Fibroblast of mammary gland (primary cell): ENCODE measurements around the gene CHRFAM7A.
"Not testable (repeated sequence)": the region's sequence is repeated elsewhere in the genome, so short reads cannot be mapped to it uniquely, and the experiment has no call there.

Experiments
- DNase-seq: peaks from one replicate; pipeline ENCODE4 v3.0.0-alpha.2; 2010; ENCODE audit warnings: low read depth
- H3K4me3 ChIP-seq: 2 replicates; pipeline ENCODE4 v1.5.1; 2011; ENCODE audit warnings: low read depth, mild to moderate bottlenecking, low read length, moderate library complexity; ENCODE audit not compliant: control insufficient read depth

The CHRFAM7A gene

GRCh38 chr15:30392766-30393663 lies at the start of gene CHRFAM7A:
Gene CHRFAM7A, minus strand, starts transcription at chr15:30393540. Its CDS starts 10,189 bp downstream, at chr15:30383351.
- H3K4me3 ChIP-seq, DNase-seq: not testable (repeated sequence)

DNA sequence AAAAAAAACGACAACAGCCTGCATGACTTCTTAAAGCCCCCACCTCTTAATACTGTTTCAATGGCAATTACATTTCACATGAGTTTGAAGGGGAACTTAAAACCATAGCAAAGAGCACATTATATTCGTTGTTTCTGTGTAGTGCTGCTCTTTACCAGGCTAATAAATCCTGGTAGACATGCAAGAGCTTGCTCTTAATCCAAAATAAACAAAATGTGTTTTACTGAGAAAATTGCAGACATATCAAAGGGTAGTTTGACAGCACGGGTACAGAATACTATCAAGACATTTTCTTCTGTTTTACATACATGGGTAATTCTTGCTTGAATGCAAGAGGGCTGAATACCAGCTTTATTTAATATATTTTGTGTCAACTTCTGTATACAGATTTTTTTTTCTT lies 45.0 kb upstream of the CHRFAM7A start:
- not testable (repeated sequence) for H3K4me3 ChIP-seq, DNase-seq

GRCh38 chr15:30435878-30436277 lies 42.5 kb upstream of the CHRFAM7A start:
- H3K4me3 ChIP-seq, DNase-seq: not testable (repeated sequence)

DNA sequence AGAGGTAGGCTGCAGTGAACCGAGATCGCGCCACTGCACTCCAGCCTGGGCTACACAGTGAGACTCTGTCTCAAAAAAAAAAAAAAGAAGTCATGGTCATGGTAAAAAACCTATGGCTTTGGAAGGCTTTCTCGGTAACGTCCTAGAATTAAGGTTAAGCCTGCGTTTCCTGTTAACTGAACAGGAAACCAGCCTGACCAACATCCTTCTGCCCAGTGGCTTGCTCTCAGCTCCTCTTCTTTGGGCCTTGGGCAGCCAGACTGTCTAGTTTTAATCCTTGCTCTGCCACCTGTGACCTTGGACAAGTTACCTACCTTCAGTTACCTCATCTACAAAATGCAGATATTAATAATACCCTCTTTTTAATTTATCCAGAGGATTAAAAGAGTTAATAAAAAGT lies 27.4 kb upstream of the CHRFAM7A start:
- H3K4me3 ChIP-seq, DNase-seq: not testable (repeated sequence)

DNA sequence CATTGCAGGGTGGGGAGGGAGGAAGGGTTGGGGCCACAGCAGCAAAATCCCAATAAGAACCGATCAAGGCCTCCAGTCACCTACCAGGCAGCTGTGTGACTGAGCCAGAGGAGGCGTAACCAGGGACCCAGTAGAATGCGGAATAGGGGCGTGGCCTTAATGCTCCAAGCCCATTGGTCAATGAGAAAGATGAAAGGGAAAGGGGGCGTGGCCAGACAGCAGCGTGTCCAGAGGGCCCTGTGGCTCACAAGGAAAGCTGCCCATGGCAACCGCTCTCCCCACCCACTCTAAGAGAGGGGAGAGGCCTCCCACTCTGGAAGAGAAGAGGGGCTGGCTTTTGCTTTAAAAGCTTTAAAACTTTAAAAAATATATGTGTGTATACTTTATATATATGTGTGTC lies 20.8 kb upstream of the CHRFAM7A start, which contains the start of gene GOLGA8R:
Gene GOLGA8R, minus strand, starts transcription at position 101 of the 400 bp plus-strand sequence. Its CDS starts 98 bp downstream, at position 3.
- H3K4me3 ChIP-seq, DNase-seq: not testable (repeated sequence)

GRCh38 chr15:30407636-30408035 lies 14.3 kb upstream of the CHRFAM7A start:
- DNase-seq, H3K4me3 ChIP-seq: not testable (repeated sequence)

DNA sequence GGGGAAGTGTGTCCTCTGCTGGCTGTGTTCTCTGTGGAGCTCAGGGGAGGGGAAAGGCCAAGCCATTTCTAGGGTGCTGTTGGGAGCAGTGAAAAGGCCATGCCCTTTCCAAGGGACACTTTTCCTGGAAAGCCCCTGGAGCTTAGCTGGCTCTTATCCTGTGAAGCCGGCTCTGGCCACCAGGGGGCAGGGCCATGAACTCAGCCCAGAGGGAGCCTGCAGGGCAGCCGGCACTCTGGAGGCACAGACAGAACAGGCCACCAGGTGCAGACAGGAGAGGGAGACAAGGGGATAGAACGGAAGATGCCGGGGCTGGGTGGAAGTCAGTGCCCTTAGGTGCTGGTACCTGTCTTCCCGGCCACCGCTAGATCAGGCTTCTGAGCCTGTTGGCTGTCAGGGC lies 5.6 kb upstream of the CHRFAM7A start:
- not testable (repeated sequence) for DNase-seq, H3K4me3 ChIP-seq

DNA sequence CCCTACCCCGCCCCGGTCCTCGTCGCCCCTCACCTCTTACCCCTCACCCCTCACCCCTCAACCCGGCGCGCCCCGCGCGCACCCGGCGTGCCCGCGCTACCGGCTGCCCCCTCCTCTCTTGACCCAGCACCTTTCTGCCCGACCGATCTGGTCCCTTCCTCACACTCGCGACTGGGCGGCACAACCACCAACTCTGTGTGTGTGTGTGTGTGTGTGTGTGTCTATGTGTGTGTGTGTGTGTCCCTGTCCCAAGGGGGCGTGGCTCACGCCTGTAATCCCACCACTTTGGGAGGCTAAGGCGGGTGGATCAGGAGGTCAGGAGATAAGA lies 288 bp upstream of the CHRFAM7A start:
- not testable (repeated sequence) for H3K4me3 ChIP-seq, DNase-seq

DNA sequence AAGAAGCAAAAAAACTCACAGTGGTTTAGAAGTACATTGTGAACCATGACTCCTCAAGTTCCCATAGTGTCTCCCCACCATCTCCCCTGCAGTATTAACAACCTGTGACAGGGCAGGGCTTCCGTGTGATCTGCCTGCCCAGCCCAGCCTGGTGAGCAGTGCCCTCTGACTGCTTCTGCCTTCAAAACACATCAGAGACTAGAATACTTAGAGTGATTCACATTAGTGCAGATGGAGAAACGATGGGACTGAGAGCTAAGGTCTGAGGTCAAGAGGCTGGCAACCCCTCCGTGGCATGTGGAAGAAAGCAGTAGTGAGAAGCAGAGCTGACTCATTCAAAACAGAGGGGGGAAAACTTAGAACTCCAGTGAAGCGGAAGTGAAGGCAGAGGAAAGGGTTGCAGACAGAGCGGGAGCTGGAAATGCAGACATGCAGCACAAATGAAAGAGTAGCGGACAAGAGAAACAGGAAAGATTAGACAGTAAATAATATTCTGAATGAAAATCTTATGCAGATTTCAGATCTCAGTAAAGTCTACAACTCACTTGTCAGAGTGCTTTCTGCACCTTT lies 6.9 kb downstream of the CHRFAM7A start:
- not testable (repeated sequence) for H3K4me3 ChIP-seq, DNase-seq

DNA sequence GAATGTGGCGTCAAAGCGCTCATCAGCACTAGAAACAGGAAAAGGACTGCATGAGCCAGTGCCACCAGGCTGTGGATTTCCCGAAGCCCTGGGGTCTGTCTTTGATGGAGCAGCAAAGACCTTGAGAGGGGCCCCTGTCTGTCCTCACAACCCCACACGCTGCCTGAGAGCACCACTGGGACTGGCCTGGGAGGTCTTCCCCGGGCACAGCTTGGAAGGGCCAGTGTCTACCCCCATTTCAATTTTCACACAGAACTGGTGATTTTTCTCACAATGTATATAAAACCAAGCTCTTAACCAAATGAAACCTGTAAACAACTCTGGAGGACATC lies 16.3 kb downstream of the CHRFAM7A start:
- DNase-seq, H3K4me3 ChIP-seq: not testable (repeated sequence)

DNA sequence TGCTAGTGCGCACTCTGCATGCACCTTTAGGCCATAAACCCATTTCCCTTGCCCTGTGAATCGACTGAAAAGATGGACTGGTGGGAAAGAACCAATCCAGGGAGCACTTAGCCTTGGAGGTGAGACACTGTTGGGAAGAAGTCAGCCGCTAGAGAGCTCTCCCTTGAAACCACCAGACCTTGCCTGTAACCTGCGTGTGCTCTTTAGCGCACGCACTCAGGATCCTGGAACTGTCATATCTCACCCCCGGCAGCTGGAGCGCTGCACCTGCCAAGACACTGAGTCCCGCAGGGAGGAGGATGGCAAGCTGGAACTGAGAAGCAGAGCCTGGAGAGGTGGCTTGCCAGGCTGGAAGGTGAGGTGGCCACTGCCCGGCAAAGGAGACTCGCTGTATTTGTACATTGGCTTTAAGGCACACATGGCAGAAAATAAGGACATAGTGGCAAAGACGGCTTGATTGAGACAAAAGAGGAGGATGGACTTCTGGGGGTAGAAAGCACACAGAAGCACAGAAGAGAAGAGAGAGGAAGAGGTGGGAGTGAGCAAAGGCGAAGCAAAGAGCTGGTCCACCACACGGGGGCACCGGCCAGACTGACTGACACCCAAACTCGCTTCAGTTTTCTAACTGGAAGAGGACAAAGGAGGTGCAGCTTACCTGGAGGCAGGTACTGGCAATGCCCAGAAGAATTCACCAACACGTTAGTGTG lies 16.8 kb downstream of the CHRFAM7A start:
- DNase-seq, H3K4me3 ChIP-seq: not testable (repeated sequence)

- not testable (repeated sequence) for H3K4me3 ChIP-seq
- peak; percentile 1 for DNase-seq
These were observed 17.5 kb downstream of the CHRFAM7A start for GRCh38 chr15:30375872-30376271.

DNA sequence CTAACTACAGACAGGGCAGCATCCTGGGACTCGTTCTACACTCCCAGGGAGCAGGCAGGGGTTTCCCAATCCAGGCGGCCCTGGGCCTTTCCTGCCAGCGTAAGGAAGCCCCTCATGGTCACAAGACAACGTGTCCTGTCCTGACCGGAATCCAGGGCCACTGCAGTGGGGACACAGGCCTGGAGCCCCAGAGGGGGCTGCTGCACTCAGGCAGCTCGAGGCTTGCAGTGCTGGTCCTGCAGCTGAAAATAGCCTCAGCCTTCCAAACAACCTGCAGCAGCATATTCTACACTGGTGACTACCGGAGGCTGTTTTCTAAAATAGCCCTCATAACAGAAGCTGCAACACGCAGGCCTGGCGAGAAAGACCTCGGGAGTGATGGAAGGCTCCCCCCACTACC lies 18.5 kb downstream of the CHRFAM7A start:
- H3K4me3 ChIP-seq, DNase-seq: not testable (repeated sequence)

GRCh38 chr15:30368271-30368670 lies 25.1 kb downstream of the CHRFAM7A start:
- not testable (repeated sequence) for DNase-seq

DNA sequence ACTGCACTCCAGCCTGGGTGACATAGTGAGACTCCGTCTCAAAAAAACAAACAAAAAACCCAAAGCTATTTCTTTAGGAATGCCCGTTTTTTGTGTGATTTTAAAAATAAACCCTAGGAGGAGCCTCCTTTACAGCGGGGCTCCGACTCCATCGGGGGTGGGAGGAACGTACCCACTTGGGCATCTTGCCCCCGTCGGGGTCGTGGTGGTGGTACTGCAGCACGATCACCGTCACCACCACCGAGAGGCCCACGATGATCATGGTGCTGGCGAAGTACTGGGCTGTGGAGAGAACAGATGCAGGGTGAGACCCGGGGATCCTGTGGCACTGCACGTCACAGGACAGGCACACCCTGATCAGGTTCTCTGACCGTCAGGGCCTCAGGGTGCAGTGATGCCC lies 26.1 kb downstream of the CHRFAM7A start:
- not testable (repeated sequence) for DNase-seq

More at GRCh38 chr15:30368271-30368670, 25.1 kb downstream of the CHRFAM7A start:
- H3K4me3 ChIP-seq, result not testable (repeated sequence)

DNA sequence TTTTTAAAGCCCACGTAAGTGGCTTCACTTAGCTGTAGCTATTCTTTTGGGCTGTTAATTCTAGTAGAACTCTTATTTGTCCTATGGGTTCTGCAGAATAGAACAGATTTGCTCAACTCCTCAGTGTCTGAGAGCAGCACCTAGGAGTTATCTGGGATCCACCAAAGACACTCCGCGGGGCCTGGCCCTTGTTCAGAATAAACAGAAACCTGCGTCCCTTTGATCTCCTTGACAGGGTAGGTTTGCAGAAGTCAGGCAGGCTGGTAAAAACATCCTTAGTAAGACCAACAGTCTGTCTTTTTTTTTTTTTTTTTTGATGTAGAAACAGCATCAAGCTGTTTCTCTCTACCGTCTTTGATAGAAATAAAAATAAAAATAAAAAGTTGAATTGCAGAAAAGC lies 31.9 kb downstream of the CHRFAM7A start:
- DNase-seq, H3K4me3 ChIP-seq: not testable (repeated sequence)

More for the DNA sequence above, 26.1 kb downstream of the CHRFAM7A start:
- H3K4me3 ChIP-seq, result not testable (repeated sequence)

DNA sequence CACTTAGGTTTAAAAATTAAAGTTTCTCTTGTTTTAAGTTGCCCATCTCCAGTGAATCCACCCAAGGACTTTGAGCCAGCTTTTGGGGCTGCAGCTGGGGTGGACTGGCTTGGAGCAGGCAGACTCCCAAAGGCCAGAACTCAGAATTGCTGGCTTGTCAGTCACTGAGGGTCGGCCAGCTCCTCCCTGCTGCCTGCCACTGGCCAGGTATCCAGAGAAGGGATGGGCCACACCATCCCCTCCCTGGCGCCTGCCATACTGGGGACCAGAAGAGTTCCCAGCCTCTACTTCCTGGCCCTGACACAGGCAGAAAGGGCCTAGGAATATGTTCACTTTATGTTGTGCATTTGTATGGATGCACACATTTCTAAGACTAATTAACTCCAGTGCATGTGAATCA lies 32.4 kb downstream of the CHRFAM7A start:
- DNase-seq, H3K4me3 ChIP-seq: not testable (repeated sequence)

- DNase-seq, H3K4me3 ChIP-seq: not testable (repeated sequence)
These were observed 38.3 kb downstream of the CHRFAM7A start for GRCh38 chr15:30355043-30355442.

- not testable (repeated sequence) for DNase-seq, H3K4me3 ChIP-seq
These were observed 43.5 kb downstream of the CHRFAM7A start for GRCh38 chr15:30349803-30350202.
